Left renal cortex interstitium (tissue), 4 donors: ENCODE results near the gene LETMD1. TPM values are rescaled to one million over a fixed set of nuclear protein-coding genes. Genes with fewer than 3 reads are reported as not detected.

ENCODE experiments used
- DNase-seq, 4 donors: peaks; one replicate each; pipeline ENCODE4 v3.0.0-alpha.2; 2013; ENCODE audit warnings: low read depth in 4 of 4, low spot score in 2 of 4, missing footprints in 1 of 4
- polyA plus RNA-seq, 4 donors: library from polyadenylated mRNA; unstranded; fragments of 120-200 nt; gene quantifications; one replicate each; pipeline ENCODE4 v1.2.1, GENCODE V29; 2013; ENCODE audit not compliant: insufficient read length in 4 of 4

Gene LETMD1
- polyA plus RNA-seq, 4 donors, result 78.4 to 165 (median 111) TPM

DNA sequence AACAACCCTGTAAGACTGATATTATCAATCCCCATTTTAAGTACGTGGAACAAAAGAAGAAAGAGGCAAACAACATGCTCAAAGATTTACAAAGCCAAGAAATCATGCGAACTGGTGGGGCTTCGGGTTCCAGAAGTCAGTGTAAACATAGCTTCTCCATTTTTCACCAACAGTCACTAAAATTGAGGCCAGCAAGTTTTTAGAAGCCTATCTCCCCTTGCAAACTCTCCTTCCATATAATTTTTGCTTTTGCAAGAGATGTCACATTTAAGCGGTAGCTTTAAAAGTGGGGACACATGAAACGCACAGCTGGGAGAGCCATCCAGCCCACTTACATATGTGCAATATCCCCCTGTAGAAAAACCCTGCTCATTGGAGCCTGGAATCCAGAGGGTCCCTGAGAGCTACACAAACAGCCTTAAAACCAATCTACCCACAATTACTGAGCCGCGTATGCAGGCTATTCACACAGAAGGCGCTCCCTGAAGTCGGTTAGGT is 22.7 kb upstream of the LETMD1 start:
- DNase-seq, result peak in 1 of 4 donors; percentile 68

DNA sequence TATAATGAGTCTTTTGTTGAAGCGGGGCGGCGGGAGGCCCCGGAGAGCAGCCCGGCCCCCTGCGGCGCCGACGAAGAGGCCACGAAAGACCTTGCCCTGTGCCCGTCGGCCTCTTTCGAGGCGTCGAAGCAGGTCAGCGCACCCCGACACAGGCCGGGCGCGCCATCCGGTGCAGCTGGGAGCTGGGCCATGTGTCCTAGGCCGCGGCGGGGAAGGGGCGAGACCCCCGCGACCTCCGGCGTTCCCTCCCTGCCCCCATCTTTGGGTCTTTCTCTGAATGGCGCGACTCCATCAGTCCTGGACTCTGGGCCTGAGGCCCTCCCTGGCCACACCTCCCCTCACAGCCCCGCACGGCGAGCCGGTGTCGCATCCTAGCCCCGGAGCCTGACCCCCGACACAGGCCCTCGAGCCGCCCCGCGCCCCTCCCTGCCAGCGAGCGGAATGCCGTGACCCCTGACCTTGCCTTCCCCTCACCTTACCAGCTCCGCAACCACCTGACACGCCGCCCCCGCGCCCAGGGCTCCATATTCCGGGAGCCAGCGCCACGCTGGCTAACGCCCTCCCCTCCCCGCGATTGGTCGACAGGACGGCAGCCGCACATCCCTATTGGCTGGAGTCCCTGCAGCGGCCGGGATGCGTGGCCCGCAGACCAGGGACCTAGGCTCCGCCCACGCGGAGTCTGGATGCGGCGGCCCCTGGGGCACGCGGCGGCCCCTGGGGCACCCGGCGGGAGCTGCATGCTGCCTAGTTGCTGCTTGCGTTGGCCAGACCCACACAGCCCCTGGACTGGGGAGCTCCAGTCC is 22.1 kb upstream of the LETMD1 start, which contains the start of gene SLC11A2:
Gene SLC11A2 (minus strand): TSS at position 549 of the 803 bp plus-strand sequence. CDS start 15,656 bp downstream, outside the sequence.
- peak; percentile 77 to 91 (median 84) for DNase-seq

DNA sequence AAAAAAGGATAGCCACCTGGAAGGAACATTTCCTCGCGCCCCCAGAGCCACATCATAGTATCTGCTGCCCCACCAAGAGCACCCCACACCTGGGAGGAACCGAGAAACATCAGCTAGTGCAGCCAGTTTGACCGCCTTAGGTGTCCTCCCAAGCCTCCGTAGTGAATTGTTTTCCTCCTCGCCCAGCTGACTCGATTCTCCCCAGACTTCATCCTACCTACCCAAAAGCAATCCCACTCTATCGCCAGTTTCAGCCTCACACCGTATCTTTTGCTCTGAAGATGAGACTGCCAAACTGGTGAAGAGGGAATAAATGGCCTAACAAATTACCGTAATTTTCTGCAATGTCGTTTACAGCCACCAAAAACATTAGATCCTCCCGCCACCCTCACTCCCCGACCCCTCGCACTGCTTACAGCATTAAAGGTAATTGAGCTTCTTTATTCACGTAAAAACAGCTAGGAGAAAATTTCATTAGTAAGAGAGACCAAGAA is 20.7 kb upstream of the LETMD1 start:
- no peak for DNase-seq

DNA sequence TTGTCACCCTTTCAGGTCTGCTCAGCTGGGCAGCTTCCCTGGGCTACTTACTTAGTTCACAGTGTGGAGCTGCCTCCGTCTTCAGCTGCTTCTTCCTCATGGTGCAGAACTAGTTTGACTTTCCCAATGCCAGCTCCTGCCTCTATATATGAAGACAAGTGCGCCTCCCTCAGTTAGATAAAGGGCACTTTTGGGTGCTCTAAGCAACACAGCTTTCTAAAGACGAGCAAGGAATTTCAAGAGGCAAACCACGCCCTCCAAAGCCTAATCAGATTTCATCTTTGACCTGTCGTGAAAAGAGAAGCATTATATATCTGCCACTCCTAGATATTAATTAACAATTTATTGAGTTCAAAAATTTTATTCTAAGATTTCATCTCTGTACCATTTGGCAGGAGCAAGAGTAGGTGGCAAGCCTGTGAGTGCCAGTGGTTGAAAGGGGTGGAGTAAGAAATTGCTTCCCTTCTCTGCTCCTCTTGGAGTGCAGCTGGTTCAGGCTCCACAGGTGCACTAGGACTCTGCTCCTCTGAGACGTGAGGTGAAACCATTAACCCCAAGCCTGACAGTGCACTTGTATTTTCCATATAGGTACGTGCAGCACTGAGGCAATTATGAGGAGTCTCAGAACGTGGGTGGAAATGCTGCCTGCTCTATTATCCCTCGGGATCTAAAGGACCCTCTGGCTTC is 19.9 kb upstream of the LETMD1 start:
- DNase-seq, result no peak

DNA sequence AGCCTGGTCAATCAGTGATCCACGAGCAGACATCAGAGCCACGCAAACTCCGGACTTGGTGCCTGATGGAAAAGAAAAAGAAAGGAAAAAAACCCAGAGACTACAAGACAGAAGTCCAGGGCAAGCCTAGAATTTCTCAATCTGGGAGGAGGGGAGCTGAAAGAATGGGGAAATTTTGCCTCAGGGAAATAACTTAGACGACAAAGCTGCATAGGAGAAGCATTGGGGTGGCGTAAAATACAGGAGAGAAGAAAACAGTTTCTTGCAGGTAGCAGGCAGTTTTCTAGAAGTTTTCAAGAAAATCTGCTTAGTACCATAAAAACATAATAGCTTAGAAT is 19.3 kb upstream of the LETMD1 start:
- DNase-seq, result no peak

DNA sequence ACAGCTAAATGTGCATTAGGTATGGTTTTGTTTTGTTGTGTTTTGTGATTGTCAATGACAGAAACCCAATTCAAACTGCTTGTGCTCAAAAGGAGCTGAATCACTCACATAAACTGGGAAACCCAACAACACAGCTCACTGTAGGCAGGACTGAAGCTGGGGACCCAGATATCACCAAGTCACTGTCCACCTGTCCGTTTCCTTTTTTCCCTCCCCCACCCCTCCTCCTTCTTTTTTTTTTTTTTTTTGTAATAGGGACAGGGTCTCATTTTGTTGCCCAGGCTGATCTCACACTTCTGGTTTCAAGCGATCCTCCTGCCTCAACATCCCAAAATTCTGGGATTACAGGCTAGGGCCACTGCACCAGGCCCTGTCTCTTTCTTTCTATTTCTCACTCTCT is 15.1 kb upstream of the LETMD1 start:
- no peak for DNase-seq

DNA sequence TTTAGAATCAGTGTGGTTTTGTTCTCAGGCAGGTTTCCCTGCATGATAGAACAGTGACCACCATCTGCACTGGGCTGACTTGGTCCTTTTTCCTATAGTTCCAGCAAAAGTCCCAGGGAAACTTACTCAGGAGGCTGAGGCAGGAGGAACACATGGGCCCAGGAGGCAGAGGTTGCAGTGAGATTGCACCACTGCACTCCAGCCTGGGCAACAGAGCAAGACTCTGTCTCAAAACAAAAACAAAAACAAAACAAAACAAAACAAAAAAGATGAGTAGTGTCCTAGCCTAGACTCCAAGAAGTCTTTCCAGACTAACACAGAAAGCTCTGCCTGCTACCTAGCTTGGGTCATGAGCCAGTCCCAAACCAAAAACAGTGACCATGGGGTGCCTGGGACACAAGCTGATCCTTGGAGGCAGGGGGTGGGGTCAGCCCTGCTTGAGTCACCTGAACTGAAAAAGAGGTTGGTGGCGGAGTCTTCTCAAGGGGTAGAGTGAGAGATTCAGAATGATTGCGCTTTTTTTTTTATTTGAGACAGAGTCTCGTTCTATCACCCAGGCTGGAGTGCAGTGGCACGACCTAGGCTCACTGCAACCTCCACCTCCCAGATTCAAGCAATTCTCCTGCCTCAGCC is 14.6 kb upstream of the LETMD1 start:
- DNase-seq, result no peak

DNA sequence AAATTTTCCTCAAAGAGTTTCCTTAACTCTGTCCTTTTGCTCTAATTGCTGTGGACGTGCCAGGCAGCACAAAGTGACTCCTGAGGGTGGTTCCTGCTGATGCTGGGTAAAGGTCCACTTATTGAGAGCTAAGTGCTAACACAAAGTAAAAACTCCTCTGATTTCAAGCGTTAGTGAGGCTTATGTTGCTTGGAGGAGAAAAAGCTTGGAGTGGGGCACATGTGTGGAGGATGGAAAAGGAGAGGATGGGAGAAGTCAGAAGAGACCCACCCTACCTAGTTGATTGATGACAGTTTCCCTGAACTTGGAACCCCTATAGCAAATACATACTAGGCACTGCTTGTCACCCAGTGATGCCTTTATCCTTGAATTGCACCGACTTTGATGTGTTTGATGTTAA is 11.8 kb upstream of the LETMD1 start:
- DNase-seq, result no peak

DNA sequence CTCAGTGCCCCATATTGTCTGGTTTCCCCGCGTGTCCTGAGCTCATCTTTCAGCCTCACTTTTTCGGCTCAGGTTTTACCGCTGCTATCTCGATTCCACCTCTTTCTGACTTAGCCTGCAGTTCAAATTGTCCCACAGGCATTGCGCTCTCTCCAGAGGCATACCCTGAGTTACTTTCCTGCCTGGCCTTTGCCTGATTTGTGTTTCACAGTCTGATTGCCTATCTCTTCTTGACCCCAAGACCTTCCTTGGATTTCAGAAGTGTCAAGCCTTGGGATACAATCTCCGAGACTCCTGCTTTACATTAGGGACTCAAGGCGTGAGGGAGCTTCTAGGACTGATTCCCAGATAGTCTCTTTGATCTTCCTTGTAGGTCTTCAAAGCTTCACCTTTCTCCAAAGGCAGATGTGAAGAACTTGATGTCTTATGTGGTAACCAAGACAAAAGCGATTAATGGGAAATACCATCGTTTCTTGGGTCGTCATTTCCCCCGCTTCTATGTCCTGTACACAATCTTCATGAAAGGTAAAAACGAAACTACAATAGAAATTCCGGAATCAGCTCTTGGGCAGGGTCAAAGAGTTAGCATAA is 629 bp downstream of the LETMD1 start:
- DNase-seq, result no peak

DNA sequence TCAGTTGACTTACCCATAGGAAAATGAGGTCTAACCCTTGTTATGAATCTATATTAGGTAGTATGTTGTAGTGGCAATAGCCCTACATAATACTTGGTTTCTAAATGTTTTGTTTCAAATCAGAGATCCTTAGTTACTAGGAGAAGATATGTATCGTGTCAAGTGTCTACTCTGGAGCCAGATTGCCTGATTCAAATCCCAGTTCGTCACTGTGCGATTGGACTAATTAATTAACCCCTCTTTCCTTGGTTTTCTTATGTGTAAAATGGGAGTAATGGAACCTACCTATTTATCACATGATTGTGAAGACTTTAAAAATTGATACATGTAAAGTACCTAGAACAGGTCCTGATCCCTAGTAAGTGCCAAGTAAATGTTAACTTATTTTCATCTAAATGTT is 1.4 kb downstream of the LETMD1 start:
- no peak for DNase-seq

DNA sequence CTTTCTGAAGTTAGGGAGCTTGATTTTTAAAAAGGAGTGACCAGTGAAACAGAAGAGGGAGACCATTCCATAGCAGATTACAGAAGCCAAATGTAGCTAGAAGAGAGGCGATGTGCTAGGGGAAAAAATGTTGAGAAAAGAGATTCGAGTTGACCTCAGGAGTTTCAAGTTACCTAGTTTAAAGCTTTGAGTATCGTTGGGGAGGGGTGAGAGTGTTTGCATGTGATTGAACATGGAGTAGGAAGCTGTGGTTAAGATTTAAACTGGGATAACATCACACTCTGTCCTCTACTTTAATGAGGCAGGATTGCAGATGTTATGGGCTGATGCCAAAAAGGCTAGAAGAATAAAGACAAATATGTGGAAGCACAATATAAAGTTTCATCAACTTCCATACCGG is 3.7 kb downstream of the LETMD1 start:
- no peak for DNase-seq

DNA sequence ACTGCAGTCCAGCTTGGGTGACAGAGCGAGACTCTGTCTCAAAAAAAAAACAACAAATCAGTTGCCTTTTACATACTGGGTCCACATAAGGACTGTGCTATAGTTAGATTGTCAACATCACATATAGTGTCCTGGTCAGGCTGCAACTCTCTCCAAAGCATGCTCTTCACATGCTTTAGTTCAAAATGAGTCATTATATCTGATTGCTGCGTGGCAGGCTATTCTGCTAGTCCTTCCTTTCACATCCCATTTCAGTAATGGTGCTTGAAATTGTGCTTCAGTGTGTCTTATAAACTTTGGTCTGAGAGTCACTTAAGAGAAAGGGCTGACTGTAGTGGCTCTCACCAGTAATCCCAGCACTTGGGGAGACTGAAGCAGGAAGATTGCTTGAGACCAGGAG is 6.9 kb downstream of the LETMD1 start:
- no peak for DNase-seq

DNA sequence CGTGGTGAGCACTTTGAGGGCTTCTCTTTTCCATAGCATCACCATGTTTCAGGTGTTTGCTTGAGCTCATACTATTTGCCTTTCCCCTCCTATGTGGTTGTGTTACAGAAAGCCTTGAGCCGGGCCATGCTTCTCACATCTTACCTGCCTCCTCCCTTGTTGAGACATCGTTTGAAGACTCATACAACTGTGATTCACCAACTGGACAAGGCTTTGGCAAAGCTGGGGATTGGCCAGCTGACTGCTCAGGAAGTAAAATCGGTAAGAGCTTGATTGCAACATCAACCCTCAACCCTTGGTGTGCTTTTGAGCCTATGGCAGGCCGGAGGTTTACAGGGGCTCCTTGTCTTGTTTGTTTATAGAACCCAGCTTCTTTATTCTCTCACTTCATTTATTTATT is 8.1 kb downstream of the LETMD1 start:
- no peak for DNase-seq

DNA sequence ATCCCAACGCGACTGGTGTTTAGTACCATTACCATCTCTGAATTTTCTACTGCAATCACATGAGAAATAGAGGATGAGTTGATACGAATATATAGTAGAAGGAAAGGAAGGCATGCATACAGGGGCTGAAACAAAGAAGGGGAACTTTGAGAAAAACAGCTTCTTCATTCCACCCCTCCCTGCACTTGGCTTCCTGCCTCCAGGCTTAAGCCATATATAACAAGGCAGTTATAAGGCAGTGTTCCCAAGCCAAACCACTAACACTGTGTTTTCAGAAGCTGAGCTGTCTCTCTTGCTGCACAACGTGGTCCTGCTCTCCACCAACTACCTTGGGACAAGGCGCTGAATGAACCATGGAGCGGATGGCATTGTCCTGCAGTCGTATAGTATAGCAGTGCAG is 11.0 kb downstream of the LETMD1 start:
- DNase-seq, result no peak

DNA sequence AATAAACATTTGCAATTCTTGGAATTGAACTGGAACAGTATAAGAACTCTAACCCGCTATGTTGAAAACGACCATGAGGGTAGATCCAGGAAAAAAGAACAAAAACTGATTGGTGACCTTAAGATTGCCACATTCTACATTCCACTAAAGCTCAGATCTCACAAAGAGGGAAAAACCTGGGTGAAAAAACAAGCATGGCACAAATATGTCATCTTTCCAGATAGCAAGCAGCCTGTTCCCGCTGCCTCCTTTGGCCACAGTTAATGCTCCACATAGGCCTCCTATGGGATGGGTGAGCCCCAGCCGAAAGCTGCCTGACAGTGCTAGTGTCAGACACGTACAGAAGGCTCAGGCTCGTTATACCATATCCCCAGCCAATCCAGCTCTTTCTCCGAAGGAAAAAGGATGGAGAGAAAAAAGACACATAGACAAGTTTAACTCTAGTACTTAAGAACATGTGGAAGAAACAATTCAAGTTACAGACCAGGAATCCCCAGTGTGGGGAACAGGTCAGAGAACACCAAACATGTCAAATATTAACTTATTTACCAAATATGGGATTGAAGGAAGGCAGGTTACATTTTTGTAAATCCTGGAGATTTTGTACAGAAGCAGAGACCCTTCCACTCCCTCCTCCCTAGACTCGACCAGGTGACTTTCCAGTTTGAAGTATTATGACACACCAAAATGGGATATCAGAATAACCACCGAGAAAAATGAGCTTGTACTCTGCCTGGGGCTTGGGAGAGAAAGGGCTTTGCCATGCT is 14.7 kb downstream of the LETMD1 start:
- no peak for DNase-seq

DNA sequence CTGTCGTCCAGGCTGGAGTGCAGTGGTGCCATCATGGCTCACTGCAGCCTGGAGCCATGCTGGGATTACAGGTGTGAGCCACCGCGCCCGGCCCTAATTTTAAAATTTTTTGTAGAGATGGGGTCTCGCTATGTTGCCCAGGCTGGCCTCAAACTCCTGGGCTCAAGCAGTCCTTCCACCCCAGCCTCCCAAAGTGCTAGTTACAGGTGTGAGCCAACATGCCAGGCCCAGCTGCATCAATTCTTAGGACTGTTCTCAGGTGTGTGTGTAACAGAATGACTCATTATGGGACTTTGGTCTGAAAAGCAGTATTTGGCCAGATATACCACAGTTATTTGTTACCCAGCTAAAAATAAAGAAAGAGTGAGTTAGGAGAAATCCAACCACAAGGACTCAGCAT is 17.4 kb downstream of the LETMD1 start:
- no peak for DNase-seq

DNA sequence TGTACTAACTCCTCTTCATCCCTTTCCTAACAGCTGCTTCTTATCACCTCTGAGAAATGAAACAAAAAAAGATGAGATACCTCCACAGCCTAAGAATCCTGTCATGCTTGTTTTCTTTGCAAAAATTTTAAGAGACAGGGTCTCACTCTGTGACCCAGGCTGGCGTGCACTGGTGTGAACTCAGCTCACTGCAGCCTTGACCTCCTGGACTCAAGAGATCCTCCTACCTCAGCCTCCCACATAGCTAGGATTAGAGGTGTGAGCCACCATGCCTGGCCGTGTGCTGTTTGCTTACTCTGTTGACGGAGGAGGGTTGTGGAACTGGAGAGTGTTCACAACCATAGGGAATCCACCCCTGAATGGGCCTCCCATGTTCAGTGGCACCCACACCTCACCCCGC is 19.1 kb downstream of the LETMD1 start:
- DNase-seq, result no peak

DNA sequence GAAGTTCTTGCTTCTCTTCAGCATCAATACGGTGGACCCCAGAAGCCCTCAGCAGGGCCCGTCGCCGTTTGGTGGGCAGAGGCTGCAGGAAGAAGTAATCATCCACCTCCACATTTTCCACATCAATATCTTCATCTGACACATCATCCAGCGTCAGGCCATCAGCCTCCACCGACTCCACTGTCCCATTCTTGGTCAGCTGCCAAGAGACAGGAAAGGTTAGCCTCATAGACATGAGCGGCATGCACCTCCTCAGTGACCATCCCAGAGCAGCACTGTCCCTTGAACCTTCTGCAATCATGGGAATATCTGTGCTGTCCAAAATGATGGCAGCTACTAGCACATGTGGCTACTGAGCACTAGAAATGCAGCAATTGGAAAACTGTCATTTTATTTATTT is 19.6 kb downstream of the LETMD1 start:
- no peak for DNase-seq

DNA sequence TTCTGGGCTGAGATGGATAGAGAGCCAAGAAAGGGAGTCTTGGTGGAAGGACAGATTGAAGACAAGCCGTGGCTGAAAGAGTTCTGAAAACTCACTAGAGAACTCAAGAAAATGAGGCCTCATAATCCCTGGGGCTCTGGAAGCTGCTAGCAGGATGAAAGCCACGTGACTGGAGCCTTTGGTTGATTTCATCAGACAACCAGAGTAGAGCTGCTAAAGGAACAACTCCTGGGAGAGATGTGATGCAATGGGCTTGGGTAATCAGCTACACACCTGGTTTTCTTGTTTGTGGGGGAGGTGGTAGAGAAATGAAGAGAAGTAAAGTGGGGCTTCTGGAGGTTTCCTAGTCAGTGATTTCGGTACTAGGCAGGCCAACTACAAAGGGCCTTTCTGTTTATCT is 21.9 kb downstream of the LETMD1 start:
- no peak for DNase-seq

DNA sequence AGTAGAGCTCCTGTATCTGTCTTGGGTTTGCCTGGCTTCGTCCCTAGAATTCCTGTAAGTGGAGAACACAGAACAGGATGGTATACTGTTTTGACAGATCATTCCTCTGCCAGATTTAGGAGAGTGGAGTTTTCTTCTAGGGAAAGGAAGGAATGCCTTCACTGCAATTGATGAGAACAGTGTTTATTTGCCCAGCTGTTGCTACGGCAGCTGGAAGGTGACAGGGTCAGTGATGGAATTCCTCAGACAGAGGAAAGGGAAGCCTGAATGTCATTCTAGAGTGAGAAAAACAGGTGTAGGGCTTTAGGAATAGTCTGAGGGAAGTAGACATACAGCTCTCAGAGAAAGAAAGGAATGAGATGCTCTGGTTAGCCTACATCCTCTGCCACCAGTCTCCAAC is 23.5 kb downstream of the LETMD1 start:
- no peak for DNase-seq
